ENCODE results near the gene ATP7B.

- TF ChIP-seq CTCF (IDR thresholded peaks at IDR 0.05), result no peak
- no peak for TF ChIP-seq POLR2AphosphoS5 (IDR thresholded peaks at IDR 0.05)
- TF ChIP-seq POLR2A (IDR thresholded peaks at IDR 0.05), result no peak
These were observed 32.4 kb upstream of the ATP7B start for GRCh38 chr13:52043675-52044074.
